ENCODE data around the gene KLF12.

KLF12 gene

GRCh38 chr13:74101436-74101835 is 32.8 kb downstream of the KLF12 start:
- no peak for DNase-seq

GRCh38 chr13:74098077-74098476 is 36.1 kb downstream of the KLF12 start:
- DNase-seq: no peak

GRCh38 chr13:74097116-74097515 is 37.1 kb downstream of the KLF12 start:
- DNase-seq: no peak

- no peak for DNase-seq
Measured at GRCh38 chr13:74093691-74094090, 40.5 kb downstream of the KLF12 start.

GRCh38 chr13:74092711-74093110 is 41.5 kb downstream of the KLF12 start:
- DNase-seq: no peak

GRCh38 chr13:74090869-74091605 is 43.2 kb downstream of the KLF12 start:
- no peak for DNase-seq

- no peak for DNase-seq
Measured at GRCh38 chr13:74090397-74090796, 43.8 kb downstream of the KLF12 start.

- DNase-seq: no peak
Measured at GRCh38 chr13:74087357-74087756, 46.8 kb downstream of the KLF12 start.
